PFSK-1 (cell line): ENCODE measurements around the gene PLA2G4C.

Experiments
- POLR2AphosphoS5 ChIP-seq: IDR thresholded peaks from 2 replicates; pipeline ENCODE4 v1.6.1; 2012; ENCODE audit warnings: low read depth, mild to moderate bottlenecking, control low read depth, low read length, moderate library complexity
- SIN3A ChIP-seq: IDR thresholded peaks from 2 replicates; pipeline ENCODE4 v1.6.1; 2012; ENCODE audit warnings: mild to moderate bottlenecking, low read length, moderate library complexity, borderline replicate concordance; ENCODE audit not compliant: insufficient read depth
- TAF1 ChIP-seq: IDR thresholded peaks from 2 replicates; pipeline ENCODE4 v1.6.1; 2012; ENCODE audit warnings: low read length, control low read depth, borderline replicate concordance; ENCODE audit not compliant: insufficient read depth
- TF ChIP-seq, protein P1 (sequence below), 2 experiments: IDR thresholded peaks; 2 replicates each; pipeline versions ENCODE4 v1.6.1 to v1.8.0; 2011 to 2012; ENCODE audit warnings: low read depth in 2 of 2, low read length in 2 of 2, control low read depth in 1 of 2, inconsistent platforms in 1 of 2, mild to moderate bottlenecking in 1 of 2, moderate library complexity in 1 of 2; ENCODE audit not compliant: insufficient read depth in 1 of 2

GRCh38 chr19:48030073-48030472, 80.5 kb downstream of the PLA2G4C start:
- TF ChIP-seq TAF1 = no peak
- no peak for TF ChIP-seq POLR2AphosphoS5
- TF ChIP-seq, protein P1, sequence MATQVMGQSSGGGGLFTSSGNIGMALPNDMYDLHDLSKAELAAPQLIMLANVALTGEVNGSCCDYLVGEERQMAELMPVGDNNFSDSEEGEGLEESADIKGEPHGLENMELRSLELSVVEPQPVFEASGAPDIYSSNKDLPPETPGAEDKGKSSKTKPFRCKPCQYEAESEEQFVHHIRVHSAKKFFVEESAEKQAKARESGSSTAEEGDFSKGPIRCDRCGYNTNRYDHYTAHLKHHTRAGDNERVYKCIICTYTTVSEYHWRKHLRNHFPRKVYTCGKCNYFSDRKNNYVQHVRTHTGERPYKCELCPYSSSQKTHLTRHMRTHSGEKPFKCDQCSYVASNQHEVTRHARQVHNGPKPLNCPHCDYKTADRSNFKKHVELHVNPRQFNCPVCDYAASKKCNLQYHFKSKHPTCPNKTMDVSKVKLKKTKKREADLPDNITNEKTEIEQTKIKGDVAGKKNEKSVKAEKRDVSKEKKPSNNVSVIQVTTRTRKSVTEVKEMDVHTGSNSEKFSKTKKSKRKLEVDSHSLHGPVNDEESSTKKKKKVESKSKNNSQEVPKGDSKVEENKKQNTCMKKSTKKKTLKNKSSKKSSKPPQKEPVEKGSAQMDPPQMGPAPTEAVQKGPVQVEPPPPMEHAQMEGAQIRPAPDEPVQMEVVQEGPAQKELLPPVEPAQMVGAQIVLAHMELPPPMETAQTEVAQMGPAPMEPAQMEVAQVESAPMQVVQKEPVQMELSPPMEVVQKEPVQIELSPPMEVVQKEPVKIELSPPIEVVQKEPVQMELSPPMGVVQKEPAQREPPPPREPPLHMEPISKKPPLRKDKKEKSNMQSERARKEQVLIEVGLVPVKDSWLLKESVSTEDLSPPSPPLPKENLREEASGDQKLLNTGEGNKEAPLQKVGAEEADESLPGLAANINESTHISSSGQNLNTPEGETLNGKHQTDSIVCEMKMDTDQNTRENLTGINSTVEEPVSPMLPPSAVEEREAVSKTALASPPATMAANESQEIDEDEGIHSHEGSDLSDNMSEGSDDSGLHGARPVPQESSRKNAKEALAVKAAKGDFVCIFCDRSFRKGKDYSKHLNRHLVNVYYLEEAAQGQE (IDR thresholded peaks at IDR 0.05; ENCODE audit: insufficient read depth in 1 of 2, low read depth in 2 of 2, low read length in 2 of 2) = no peak
- no peak for TF ChIP-seq SIN3A
